HCT116 (cell line): Measurements from ENCODE around the gene DTNBP1. TPM values are rescaled to one million over a fixed set of nuclear protein-coding genes. Genes with fewer than 3 reads are reported as not detected.

Experiments used
- ATAC-seq: fragments of 200-7000 bp; cut with Tn5 transposase; 2 replicates; pipeline ENCODE4 v1.9.1; 2020; ENCODE audit warnings: mild to moderate bottlenecking, moderate library complexity
- BruUV-seq: library from RNA; stranded (reverse); fragments of 400-500 nt; replicated peaks from 2 replicates; lab custom pipeline; 2021; lab: Mats Ljungman, UMichigan
- CTCF ChIA-PET: fragments of 300-600 bp; sonication (Branson Sonifier 250); formaldehyde crosslinking; loops from one replicate; lab custom pipeline; 2021; ENCODE audit warnings: antibody characterized with exemption; lab: Charles Lee
- POLR2A ChIA-PET: fragments of 300-600, 350-600 bp; sonication (Branson Sonifier 250); formaldehyde crosslinking; loops from one replicate; lab custom pipeline; 2021; ENCODE audit warnings: antibody characterized with exemption; lab: Charles Lee
- RAD21 ChIA-PET, 2 experiments: fragments of 300-600 bp; sonication (Branson Sonifier 250); formaldehyde crosslinking; loops; one replicate each; lab custom pipeline; 2023; ENCODE audit warnings: low total read pairs in 2 of 2; ENCODE audit not compliant: uncharacterized antibody in 2 of 2, unreplicated experiment in 2 of 2, low non-redundant PET in 1 of 2; lab: Charles Lee
- DNase-seq: peaks from one replicate; pipeline ENCODE4 v3.0.0-alpha.2; 2010; ENCODE audit warnings: low read depth, low spot score
- H2AFZ ChIP-seq: fragments of 200-600 bp; shearing (Covaris generic), sonication (generic); 2 replicates; pipeline ENCODE4 v1.6.1; 2017; ENCODE audit warnings: low read depth, mixed run types, mixed read lengths, antibody characterized with exemption, low read length; ENCODE audit not compliant: poor library complexity, severe bottlenecking
- H3K27ac ChIP-seq: 2 replicates; pipeline ENCODE4 v1.5.1; 2012; ENCODE audit warnings: low read depth, low read length
- H3K27me3 ChIP-seq: fragments of 200-600 bp; sonication (generic); 2 replicates; pipeline ENCODE4 v1.6.1; 2016; ENCODE audit warnings: mixed run types, low read length, mixed read lengths; ENCODE audit not compliant: insufficient read depth
- H3K36me3 ChIP-seq, 2 experiments: fragments of 200-500 bp in 1 of 2; fragments of 200-600 bp in 1 of 2; sonication (Bioruptor generic) in 1 of 2; sonication (generic) in 1 of 2; 2 replicates each; pipeline versions ENCODE4 v1.5.1 to v1.6.1; 2014 to 2016; ENCODE audit warnings: low read length in 2 of 2, inconsistent platforms in 1 of 2, mixed read lengths in 1 of 2, mixed run types in 1 of 2; ENCODE audit not compliant: insufficient read depth in 2 of 2, control insufficient read depth in 1 of 2
- H3K4me1 ChIP-seq, 2 experiments: fragments of 200-600 bp in 1 of 2; sonication (generic) in 1 of 2; 2 replicates each; pipeline versions ENCODE4 v1.5.1 to v1.6.1; 2012 to 2017; ENCODE audit warnings: low read length in 2 of 2, inconsistent platforms in 1 of 2, mild to moderate bottlenecking in 1 of 2, mixed read lengths in 1 of 2, mixed run types in 1 of 2, moderate library complexity in 1 of 2; ENCODE audit not compliant: insufficient read depth in 2 of 2, control insufficient read depth in 1 of 2
- H3K4me2 ChIP-seq: fragments of 200-600 bp; sonication (generic); 2 replicates; pipeline ENCODE4 v1.6.1; 2017; ENCODE audit warnings: mixed run types, low read length, mixed read lengths
- H3K4me3 ChIP-seq, 2 experiments: fragments of 200-600 bp in 1 of 2; sonication (generic) in 1 of 2; replicated peaks in 1 of 2; 2 replicates each; pipeline ENCODE4 v1.5.1; 2011 to 2016; ENCODE audit warnings: low read length in 2 of 2, control low read depth in 1 of 2, low read depth in 1 of 2, mild to moderate bottlenecking in 1 of 2, mixed read lengths in 1 of 2, mixed run types in 1 of 2
- H3K79me2 ChIP-seq: fragments of 200-600 bp; sonication (generic); 2 replicates; pipeline ENCODE4 v1.6.1; 2017; ENCODE audit warnings: mild to moderate bottlenecking, mixed run types, low read length, moderate library complexity, mixed read lengths; ENCODE audit not compliant: insufficient read depth
- H3K9ac ChIP-seq: fragments of 200-600 bp; sonication (generic); 2 replicates; pipeline ENCODE4 v1.6.1; 2016; ENCODE audit warnings: low read length, mixed read lengths
- H3K9me2 ChIP-seq: fragments of 200-600 bp; sonication (generic), shearing (Covaris generic); 2 replicates; pipeline ENCODE4 v1.6.1; 2017; ENCODE audit warnings: mixed run types, mild to moderate bottlenecking, moderate library complexity; ENCODE audit not compliant: insufficient read depth
- H3K9me3 ChIP-seq, 2 experiments: fragments of 200-500 bp in 1 of 2; fragments of 200-600 bp in 1 of 2; sonication (Bioruptor generic) in 1 of 2; sonication (generic) in 1 of 2; 2 replicates each; pipeline ENCODE4 v1.6.1; 2014 to 2017; ENCODE audit warnings: low read length in 2 of 2, mixed read lengths in 2 of 2, inconsistent platforms in 1 of 2, low read depth in 1 of 2, mild to moderate bottlenecking in 1 of 2, mixed run types in 1 of 2, moderate library complexity in 1 of 2; ENCODE audit not compliant: control insufficient read depth in 1 of 2, insufficient read depth in 1 of 2
- H4K20me1 ChIP-seq: fragments of 200-600 bp; sonication (generic), shearing (Covaris generic); 2 replicates; pipeline ENCODE4 v1.6.1; 2017; ENCODE audit warnings: mixed run types, mild to moderate bottlenecking, moderate library complexity; ENCODE audit not compliant: insufficient read depth
- CBX3 ChIP-seq: IDR thresholded peaks from 2 replicates; pipeline ENCODE4 v1.6.1; 2012; ENCODE audit warnings: low read depth
- CEBPB ChIP-seq: IDR thresholded peaks from 2 replicates; pipeline ENCODE4 v1.6.1; 2012; ENCODE audit warnings: low read depth
- EGR1 ChIP-seq: IDR thresholded peaks from 2 replicates; pipeline ENCODE4 v1.6.1; 2012; ENCODE audit warnings: low read depth
- ELF1 ChIP-seq: IDR thresholded peaks from 2 replicates; pipeline ENCODE4 v1.6.1; 2012; ENCODE audit warnings: low read depth, borderline replicate concordance
- EZH2 ChIP-seq: fragments of 200-600 bp; sonication (generic); IDR thresholded peaks from 2 replicates; pipeline ENCODE4 v1.6.1; 2017; ENCODE audit warnings: antibody characterized with exemption, mixed run types
- EZH2phosphoT487 ChIP-seq: fragments of 200-600 bp; IDR thresholded peaks from 2 replicates; pipeline ENCODE4 v1.6.1; 2018; ENCODE audit warnings: antibody characterized with exemption, borderline replicate concordance
- FOSL1 ChIP-seq: IDR thresholded peaks from 2 replicates; pipeline ENCODE4 v1.6.1; 2012; ENCODE audit warnings: low read depth
- JUND ChIP-seq: IDR thresholded peaks from 2 replicates; pipeline ENCODE4 v1.6.1; 2012
- POLR2A ChIP-seq: IDR thresholded peaks from 2 replicates; pipeline ENCODE4 v1.7.0; 2011; ENCODE audit warnings: borderline replicate concordance; ENCODE audit not compliant: insufficient read depth, insufficient read length; ENCODE audit errors: extremely low read depth
- POLR2AphosphoS5 ChIP-seq: IDR thresholded peaks from 2 replicates; pipeline ENCODE4 v1.6.1; 2011; ENCODE audit warnings: mild to moderate bottlenecking, low read depth, low read length, moderate library complexity
- RAD21 ChIP-seq: IDR thresholded peaks from 2 replicates; pipeline ENCODE4 v1.6.1; 2012; ENCODE audit warnings: low read depth, mild to moderate bottlenecking
- SIN3A ChIP-seq: IDR thresholded peaks from 2 replicates; pipeline ENCODE4 v1.6.1; 2012; ENCODE audit warnings: low read depth
- SP1 ChIP-seq: IDR thresholded peaks from 2 replicates; pipeline ENCODE4 v1.6.1; 2012; ENCODE audit warnings: low read depth
- SRF ChIP-seq: IDR thresholded peaks from 2 replicates; pipeline ENCODE4 v1.6.1; 2012; ENCODE audit warnings: low read depth
- TCF7L2 ChIP-seq: IDR thresholded peaks from 2 replicates; pipeline ENCODE4 v1.7.0; 2011; ENCODE audit warnings: borderline replicate concordance, inconsistent platforms; ENCODE audit not compliant: insufficient read depth, insufficient read length; ENCODE audit errors: extremely low read depth
- YY1 ChIP-seq: IDR thresholded peaks from 2 replicates; pipeline ENCODE4 v1.6.1; 2011; ENCODE audit warnings: low read length, low read depth, moderate library complexity, mild to moderate bottlenecking; ENCODE audit not compliant: insufficient replicate concordance; ENCODE audit errors: extremely low read depth
- ZNF274 ChIP-seq: fragments of 200-500 bp; sonication (Bioruptor generic); IDR thresholded peaks from 2 replicates; pipeline ENCODE4 v1.6.1; 2014; ENCODE audit warnings: mild to moderate bottlenecking, low read depth, low read length, inconsistent platforms
- intact Hi-C: fragments of 100-400 bp; cut with micrococcal nuclease; formaldehyde crosslinking; loops from 2 replicates; pipeline ENCODE4 v1.10.0; 2022
- total RNA-seq: library from RNA; stranded (reverse); gene quantifications from one replicate; pipeline ENCODE4 v1.2.1, GENCODE V29; 2021; ENCODE audit not compliant: unreplicated experiment
- TF ChIP-seq, protein P1 (sequence below): IDR thresholded peaks from 2 replicates; pipeline ENCODE4 v1.6.1; 2012
- TF ChIP-seq, protein P2 (sequence below), 3 experiments: fragments of 200-600 bp in 1 of 3; sonication (generic) in 1 of 3; IDR thresholded peaks in 2 of 3; conservative IDR thresholded peaks in 1 of 3; 2 replicates each; pipeline ENCODE4 v1.5.1; 2012 to 2017; ENCODE audit warnings: low read depth in 2 of 3, low read length in 2 of 3, antibody characterized with exemption in 1 of 3, borderline replicate concordance in 1 of 3, control low read depth in 1 of 3, mild to moderate bottlenecking in 1 of 3, mixed read lengths in 1 of 3, mixed run types in 1 of 3, moderate library complexity in 1 of 3; ENCODE audit not compliant: insufficient read depth in 1 of 3
- TF ChIP-seq, protein P3 (sequence below): IDR thresholded peaks from 2 replicates; pipeline ENCODE4 v1.6.1; 2012; ENCODE audit warnings: low read depth

The DTNBP1 gene
- total RNA-seq, 1 experiment from 2014 or later, result 16.7 TPM

DNA sequence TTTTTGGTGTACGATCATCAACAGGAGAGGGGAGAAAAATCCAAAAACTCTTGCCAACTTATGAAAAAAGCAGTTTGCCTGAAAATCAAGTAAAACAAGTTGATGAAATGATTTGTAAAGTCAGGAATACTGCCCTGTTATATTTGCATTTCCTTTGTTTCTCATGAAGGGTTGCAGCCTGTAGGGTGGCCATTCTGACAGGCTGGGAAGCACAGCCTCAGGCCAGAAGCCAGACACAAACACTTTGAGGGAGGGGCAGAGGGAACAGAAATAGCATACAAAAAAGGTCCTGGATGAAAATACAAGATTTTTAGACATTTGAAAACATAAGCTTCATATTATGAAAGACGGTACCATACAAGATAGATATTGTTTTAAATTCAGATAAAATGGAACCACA is 109.8 kb downstream of the DTNBP1 start:
- Histone ChIP-seq H3K79me2 (no peaks in the 10 kb centered on the region), H2AFZ (no peak overlapping the region), H3K4me1 (peaks cover 0 to 7% of the 10 kb centered on the region in 2 experiments; a peak in 1 of 4 replicates), H3K27me3 (no peaks in the 10 kb centered on the region), H3K4me2 (no peak overlapping the region), H3K9me3 (no peaks in the 10 kb centered on the region), H3K36me3 (no peaks in the 10 kb centered on the region), H3K9me2 (no peaks in the 10 kb centered on the region), H3K4me3 (no peak overlapping the region), H3K9ac (no peak overlapping the region), H3K27ac (no peak overlapping the region), H4K20me1 (no peaks in the 10 kb centered on the region)
- ATAC-seq, result no peak
- no peak for DNase-seq
- TF ChIP-seq SRF (no peak), SP1 (no peak), POLR2AphosphoS5 (no peak), EZH2phosphoT487 (no peak), ZNF274 (no peak), JUND (no peak), POLR2A (no peak), EZH2 (no peak), SIN3A (no peak), RAD21 (no peak), CEBPB (no peak), TCF7L2 (no peak), YY1 (no peak), CBX3 (no peak), FOSL1 (no peak), ELF1 (no peak), EGR1 (no peak)
- TF ChIP-seq, protein P1, sequence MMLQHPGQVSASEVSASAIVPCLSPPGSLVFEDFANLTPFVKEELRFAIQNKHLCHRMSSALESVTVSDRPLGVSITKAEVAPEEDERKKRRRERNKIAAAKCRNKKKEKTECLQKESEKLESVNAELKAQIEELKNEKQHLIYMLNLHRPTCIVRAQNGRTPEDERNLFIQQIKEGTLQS, result no peak
- TF ChIP-seq, protein P2, sequence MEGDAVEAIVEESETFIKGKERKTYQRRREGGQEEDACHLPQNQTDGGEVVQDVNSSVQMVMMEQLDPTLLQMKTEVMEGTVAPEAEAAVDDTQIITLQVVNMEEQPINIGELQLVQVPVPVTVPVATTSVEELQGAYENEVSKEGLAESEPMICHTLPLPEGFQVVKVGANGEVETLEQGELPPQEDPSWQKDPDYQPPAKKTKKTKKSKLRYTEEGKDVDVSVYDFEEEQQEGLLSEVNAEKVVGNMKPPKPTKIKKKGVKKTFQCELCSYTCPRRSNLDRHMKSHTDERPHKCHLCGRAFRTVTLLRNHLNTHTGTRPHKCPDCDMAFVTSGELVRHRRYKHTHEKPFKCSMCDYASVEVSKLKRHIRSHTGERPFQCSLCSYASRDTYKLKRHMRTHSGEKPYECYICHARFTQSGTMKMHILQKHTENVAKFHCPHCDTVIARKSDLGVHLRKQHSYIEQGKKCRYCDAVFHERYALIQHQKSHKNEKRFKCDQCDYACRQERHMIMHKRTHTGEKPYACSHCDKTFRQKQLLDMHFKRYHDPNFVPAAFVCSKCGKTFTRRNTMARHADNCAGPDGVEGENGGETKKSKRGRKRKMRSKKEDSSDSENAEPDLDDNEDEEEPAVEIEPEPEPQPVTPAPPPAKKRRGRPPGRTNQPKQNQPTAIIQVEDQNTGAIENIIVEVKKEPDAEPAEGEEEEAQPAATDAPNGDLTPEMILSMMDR (IDR thresholded peaks at IDR 0.05 in 2 of 3, conservative IDR thresholded peaks at IDR 0.05 in 1 of 3; ENCODE audit: borderline replicate concordance in 1 of 3, insufficient read depth in 1 of 3, low read depth in 2 of 3, low read length in 2 of 3), result no peak
- TF ChIP-seq, protein P3, sequence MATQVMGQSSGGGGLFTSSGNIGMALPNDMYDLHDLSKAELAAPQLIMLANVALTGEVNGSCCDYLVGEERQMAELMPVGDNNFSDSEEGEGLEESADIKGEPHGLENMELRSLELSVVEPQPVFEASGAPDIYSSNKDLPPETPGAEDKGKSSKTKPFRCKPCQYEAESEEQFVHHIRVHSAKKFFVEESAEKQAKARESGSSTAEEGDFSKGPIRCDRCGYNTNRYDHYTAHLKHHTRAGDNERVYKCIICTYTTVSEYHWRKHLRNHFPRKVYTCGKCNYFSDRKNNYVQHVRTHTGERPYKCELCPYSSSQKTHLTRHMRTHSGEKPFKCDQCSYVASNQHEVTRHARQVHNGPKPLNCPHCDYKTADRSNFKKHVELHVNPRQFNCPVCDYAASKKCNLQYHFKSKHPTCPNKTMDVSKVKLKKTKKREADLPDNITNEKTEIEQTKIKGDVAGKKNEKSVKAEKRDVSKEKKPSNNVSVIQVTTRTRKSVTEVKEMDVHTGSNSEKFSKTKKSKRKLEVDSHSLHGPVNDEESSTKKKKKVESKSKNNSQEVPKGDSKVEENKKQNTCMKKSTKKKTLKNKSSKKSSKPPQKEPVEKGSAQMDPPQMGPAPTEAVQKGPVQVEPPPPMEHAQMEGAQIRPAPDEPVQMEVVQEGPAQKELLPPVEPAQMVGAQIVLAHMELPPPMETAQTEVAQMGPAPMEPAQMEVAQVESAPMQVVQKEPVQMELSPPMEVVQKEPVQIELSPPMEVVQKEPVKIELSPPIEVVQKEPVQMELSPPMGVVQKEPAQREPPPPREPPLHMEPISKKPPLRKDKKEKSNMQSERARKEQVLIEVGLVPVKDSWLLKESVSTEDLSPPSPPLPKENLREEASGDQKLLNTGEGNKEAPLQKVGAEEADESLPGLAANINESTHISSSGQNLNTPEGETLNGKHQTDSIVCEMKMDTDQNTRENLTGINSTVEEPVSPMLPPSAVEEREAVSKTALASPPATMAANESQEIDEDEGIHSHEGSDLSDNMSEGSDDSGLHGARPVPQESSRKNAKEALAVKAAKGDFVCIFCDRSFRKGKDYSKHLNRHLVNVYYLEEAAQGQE, result no peak
- POLR2A ChIA-PET, result no interaction called here
- intact Hi-C loops, result no loop called here
- no TSS peak for BruUV-seq
- RAD21 ChIA-PET, result no interaction called here
- CTCF ChIA-PET, result no interaction called here
